Central memory CD8-positive, alpha-beta T cell (primary cell): ENCODE data around the gene LDHAL6A.
"Not testable (repeated sequence)": the region's sequence is repeated elsewhere in the genome, so short reads cannot be mapped to it uniquely, and the experiment has no call there.

Experiments used
- ATAC-seq: fragments of 150-1000 bp; cut with Tn5 transposase; replicated peaks from 2 replicates; pipeline ENCODE4 v1.10.0; 2022; ENCODE audit warnings: mild to moderate bottlenecking, moderate FRiP score, moderate number of reproducible peaks; ENCODE audit not compliant: poor library complexity, severe bottlenecking; ENCODE audit errors: extremely low read depth
- DNase-seq, 2 donors: peaks; one replicate each; pipeline ENCODE4 v3.0.0; 2021; ENCODE audit warnings: low spot score in 2 of 2
- H3K27ac Mint-ChIP-seq: one replicate; pipeline ENCODE4 v1.8.0; 2022; ENCODE audit warnings: low read depth, mild to moderate bottlenecking, moderate library complexity, mixed read lengths
- H3K27me3 Mint-ChIP-seq: one replicate; pipeline ENCODE4 v1.8.0; 2022; ENCODE audit warnings: mixed read lengths
- H3K36me3 Mint-ChIP-seq: one replicate; pipeline ENCODE4 v1.8.0; 2022; ENCODE audit warnings: mild to moderate bottlenecking, moderate library complexity, mixed read lengths; ENCODE audit not compliant: insufficient read depth
- H3K4me1 Mint-ChIP-seq: one replicate; pipeline ENCODE4 v1.8.0; 2022; ENCODE audit warnings: mixed read lengths
- H3K4me3 Mint-ChIP-seq: one replicate; pipeline ENCODE4 v1.8.0; 2022; ENCODE audit warnings: mild to moderate bottlenecking, moderate library complexity, mixed read lengths
- H3K9me3 Mint-ChIP-seq: one replicate; pipeline ENCODE4 v1.8.0; 2022; ENCODE audit warnings: mixed read lengths

LDHAL6A gene

GRCh38 chr11:18455686-18456372 lies at the start of gene LDHAL6A:
Gene LDHAL6A, plus strand, starts transcription at chr11:18455856. Its CDS starts 825 bp downstream, at chr11:18456681.
- ATAC-seq = no peak
- DNase-seq = no peak
- Mint-ChIP-seq H3K27ac (no peak within 1 kb of the TSS), H3K36me3 (no peaks in the 10 kb centered on the region), H3K4me3 (no peak within 1 kb of the TSS), H3K4me1 (peaks cover 5% of the 10 kb centered on the region), H3K27me3 (no peaks in the 10 kb centered on the region), H3K9me3 (no peaks in the 10 kb centered on the region)

GRCh38 chr11:18407400-18407799 lies 48.3 kb upstream of the LDHAL6A start:
- not testable (repeated sequence) for H3K4me3 Mint-ChIP-seq, ATAC-seq, DNase-seq, H3K9me3 Mint-ChIP-seq, H3K27me3 Mint-ChIP-seq, H3K27ac Mint-ChIP-seq
- H3K4me1 Mint-ChIP-seq = peaks cover 13% of the 10 kb centered on the region
- peaks cover 60% of the 10 kb centered on the region for H3K36me3 Mint-ChIP-seq

GRCh38 chr11:18408558-18409291 lies 46.9 kb upstream of the LDHAL6A start:
- DNase-seq = no peak
- H3K27ac Mint-ChIP-seq = no peak overlapping the region

GRCh38 chr11:18416459-18416858 lies 39.2 kb upstream of the LDHAL6A start:
- Mint-ChIP-seq H3K4me3 (no peak overlapping the region), H3K9me3 (no peaks in the 10 kb centered on the region), H3K4me1 (peaks cover 14% of the 10 kb centered on the region), H3K36me3 (peaks cover 6% of the 10 kb centered on the region), H3K27ac (no peak overlapping the region), H3K27me3 (no peaks in the 10 kb centered on the region)
- no peak for DNase-seq
- ATAC-seq = no peak

More at GRCh38 chr11:18408558-18409291, 46.9 kb upstream of the LDHAL6A start:
- Mint-ChIP-seq H3K27me3 (no peaks in the 10 kb centered on the region), H3K4me3 (no peak overlapping the region), H3K4me1 (peaks cover 21% of the 10 kb centered on the region), H3K9me3 (no peaks in the 10 kb centered on the region), H3K36me3 (peaks cover 49% of the 10 kb centered on the region)
- ATAC-seq = no peak

- ATAC-seq (no peak), DNase-seq (no peak)
- Mint-ChIP-seq H3K27ac (no peak overlapping the region), H3K9me3 (no peaks in the 10 kb centered on the region), H3K27me3 (no peaks in the 10 kb centered on the region), H3K36me3 (no peaks in the 10 kb centered on the region), H3K4me3 (no peak overlapping the region), H3K4me1 (no peaks in the 10 kb centered on the region)
These were observed 36.6 kb upstream of the LDHAL6A start for GRCh38 chr11:18419040-18419439.

GRCh38 chr11:18420067-18420466 lies 35.6 kb upstream of the LDHAL6A start:
- Mint-ChIP-seq H3K27ac (no peak overlapping the region), H3K27me3 (no peaks in the 10 kb centered on the region)
- ATAC-seq = no peak

GRCh38 chr11:18427240-18427639 lies 28.4 kb upstream of the LDHAL6A start:
- Mint-ChIP-seq H3K4me1 (peaks cover 6% of the 10 kb centered on the region), H3K27me3 (no peaks in the 10 kb centered on the region), H3K36me3 (no peaks in the 10 kb centered on the region), H3K27ac (no peak overlapping the region), H3K9me3 (no peaks in the 10 kb centered on the region), H3K4me3 (no peak overlapping the region)
- DNase-seq (no peak), ATAC-seq (no peak)

More at GRCh38 chr11:18420067-18420466, 35.6 kb upstream of the LDHAL6A start:
- no peaks in the 10 kb centered on the region for H3K4me1 Mint-ChIP-seq
- no peaks in the 10 kb centered on the region for H3K36me3 Mint-ChIP-seq
- no peak for DNase-seq
- no peaks in the 10 kb centered on the region for H3K9me3 Mint-ChIP-seq
- H3K4me3 Mint-ChIP-seq = no peak overlapping the region

GRCh38 chr11:18429332-18429731 lies 26.3 kb upstream of the LDHAL6A start:
- Mint-ChIP-seq H3K27ac (no peak overlapping the region), H3K27me3 (no peaks in the 10 kb centered on the region), H3K4me3 (no peak overlapping the region), H3K9me3 (no peaks in the 10 kb centered on the region), H3K4me1 (peaks cover 6% of the 10 kb centered on the region), H3K36me3 (no peaks in the 10 kb centered on the region)
- no peak for DNase-seq
- ATAC-seq = no peak

GRCh38 chr11:18438691-18439090 lies 17.0 kb upstream of the LDHAL6A start:
- no peaks in the 10 kb centered on the region for H3K9me3 Mint-ChIP-seq
- no peak overlapping the region for H3K27ac Mint-ChIP-seq
- ATAC-seq (no peak), DNase-seq (no peak)
- no peaks in the 10 kb centered on the region for H3K27me3 Mint-ChIP-seq
- no peaks in the 10 kb centered on the region for H3K4me1 Mint-ChIP-seq
- H3K36me3 Mint-ChIP-seq = no peaks in the 10 kb centered on the region
- H3K4me3 Mint-ChIP-seq = no peak overlapping the region

GRCh38 chr11:18449251-18449650 lies 6.4 kb upstream of the LDHAL6A start:
- no peaks in the 10 kb centered on the region for H3K36me3 Mint-ChIP-seq
- H3K27ac Mint-ChIP-seq = no peak overlapping the region
- no peaks in the 10 kb centered on the region for H3K27me3 Mint-ChIP-seq
- ATAC-seq = no peak
- no peaks in the 10 kb centered on the region for H3K4me1 Mint-ChIP-seq
- no peak for DNase-seq
- no peaks in the 10 kb centered on the region for H3K9me3 Mint-ChIP-seq
- H3K4me3 Mint-ChIP-seq = no peak overlapping the region

GRCh38 chr11:18452927-18453326 lies 2.7 kb upstream of the LDHAL6A start:
- DNase-seq (no peak), ATAC-seq (no peak)
- H3K27me3 Mint-ChIP-seq = no peaks in the 10 kb centered on the region
- H3K36me3 Mint-ChIP-seq = no peaks in the 10 kb centered on the region
- no peaks in the 10 kb centered on the region for H3K9me3 Mint-ChIP-seq
- H3K4me1 Mint-ChIP-seq = peaks cover 5% of the 10 kb centered on the region
- H3K27ac Mint-ChIP-seq = no peak overlapping the region
- no peak overlapping the region for H3K4me3 Mint-ChIP-seq

GRCh38 chr11:18457450-18457849 lies 1.8 kb downstream of the LDHAL6A start:
- Mint-ChIP-seq H3K36me3 (no peaks in the 10 kb centered on the region), H3K9me3 (no peaks in the 10 kb centered on the region), H3K27ac (no peak overlapping the region), H3K27me3 (no peaks in the 10 kb centered on the region), H3K4me1 (peaks cover 5% of the 10 kb centered on the region), H3K4me3 (no peak overlapping the region)
- ATAC-seq (no peak), DNase-seq (no peak)

GRCh38 chr11:18459634-18460033 lies 4.0 kb downstream of the LDHAL6A start:
- Mint-ChIP-seq H3K27me3 (no peaks in the 10 kb centered on the region), H3K4me1 (peaks cover 5% of the 10 kb centered on the region), H3K9me3 (no peaks in the 10 kb centered on the region), H3K27ac (no peak overlapping the region), H3K36me3 (no peaks in the 10 kb centered on the region), H3K4me3 (no peak overlapping the region)
- DNase-seq (no peak), ATAC-seq (no peak)
